ENCODE results near the gene C1QTNF9B.
"Not testable (repeated sequence)": the region's sequence is repeated elsewhere in the genome, so short reads cannot be mapped to it uniquely, and the experiment has no call there.

The C1QTNF9B gene

GRCh38 chr13:23897452-23897919 is at the start of gene C1QTNF9B:
TSS of gene C1QTNF9B (minus strand) at chr13:23897502.
- not testable (repeated sequence) for FAIRE-seq

DNA sequence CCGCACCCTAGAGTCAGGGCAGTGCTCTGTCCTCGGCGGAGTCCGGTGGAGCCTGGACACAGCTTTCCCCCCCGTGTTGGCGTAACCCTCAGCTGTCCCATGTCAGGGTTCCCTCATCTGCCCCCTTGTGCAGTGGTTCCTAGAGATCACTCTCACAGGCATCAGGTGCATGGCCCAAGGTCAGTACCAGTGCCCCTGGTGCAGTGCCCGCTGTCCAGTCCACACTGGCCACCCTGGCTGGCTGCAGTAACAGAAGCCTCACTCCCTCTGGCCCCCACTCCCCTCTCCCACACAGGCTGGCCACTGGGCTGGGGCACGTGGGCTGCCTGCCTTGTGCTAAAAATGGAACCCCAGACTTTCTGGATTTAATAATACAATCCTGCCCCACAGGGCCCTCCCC is 49.6 kb upstream of the C1QTNF9B start:
- FAIRE-seq, result no peak

DNA sequence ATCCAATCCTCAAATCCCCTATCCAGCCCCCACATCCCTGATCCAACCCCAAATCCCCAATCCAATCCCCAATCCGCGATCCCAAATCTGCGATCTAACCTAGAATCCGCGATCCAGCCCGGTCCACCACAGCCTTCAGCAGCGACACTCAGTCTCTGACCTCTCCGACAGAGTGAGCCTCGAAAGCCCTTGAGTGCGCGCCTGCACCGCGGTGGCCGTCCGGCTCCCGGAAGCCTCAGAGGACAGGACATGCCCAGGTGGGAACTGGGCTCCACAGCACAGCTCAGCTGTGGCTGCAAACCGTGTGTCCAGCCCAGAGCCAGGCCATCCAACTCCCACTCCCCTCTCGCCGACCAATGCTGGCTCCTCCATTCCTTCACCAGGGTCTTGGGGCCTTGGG is 48.8 kb upstream of the C1QTNF9B start:
- FAIRE-seq, result no peak

GRCh38 chr13:23945612-23946011 is 48.3 kb upstream of the C1QTNF9B start:
- FAIRE-seq, result no peak

- FAIRE-seq, result no peak
Observed at GRCh38 chr13:23941211-23941610, 43.9 kb upstream of the C1QTNF9B start.

DNA sequence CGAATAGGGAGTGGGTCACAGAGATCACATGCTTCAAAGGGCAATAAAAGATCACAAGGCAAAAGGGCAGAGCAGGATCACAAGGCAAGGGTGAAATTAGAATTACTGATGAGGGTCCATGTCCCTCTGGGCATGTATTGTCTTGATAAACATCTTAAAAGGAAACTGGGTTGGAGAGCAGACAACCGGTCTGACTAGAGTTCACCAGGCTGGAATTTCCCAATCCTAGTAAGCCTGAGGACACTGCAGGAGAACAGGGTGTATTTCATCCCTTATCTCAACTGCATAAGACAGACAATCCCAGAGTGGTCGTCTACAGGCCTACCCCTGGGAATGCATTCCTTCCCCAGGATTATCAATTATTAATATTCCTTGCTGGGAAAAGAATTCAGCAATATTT is 42.4 kb upstream of the C1QTNF9B start:
- FAIRE-seq, result not testable (repeated sequence)

DNA sequence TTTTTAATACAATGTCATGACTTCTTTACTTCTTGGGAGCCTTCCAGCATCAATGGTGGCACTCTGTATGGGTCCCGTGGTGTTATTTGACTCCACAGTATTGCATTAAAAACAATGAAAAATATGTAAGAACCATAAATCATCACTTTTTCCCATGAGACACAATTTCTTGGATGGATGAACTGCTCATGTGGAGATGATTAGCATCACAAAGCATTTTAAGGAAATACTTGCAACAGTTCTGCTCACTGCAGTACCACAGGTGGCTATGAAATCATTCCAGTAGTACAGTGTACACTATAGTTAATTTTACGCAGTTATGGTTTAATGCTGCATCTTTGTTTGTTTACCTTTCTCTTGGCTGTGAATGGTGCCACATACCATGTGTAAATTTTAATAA is 37.2 kb upstream of the C1QTNF9B start:
- no peak for FAIRE-seq

- FAIRE-seq, result no peak
Observed at GRCh38 chr13:23928985-23929384, 31.7 kb upstream of the C1QTNF9B start.

GRCh38 chr13:23923031-23923430 is 25.7 kb upstream of the C1QTNF9B start:
- FAIRE-seq, result no peak

GRCh38 chr13:23922005-23922932 is 25.0 kb upstream of the C1QTNF9B start:
- FAIRE-seq, result no peak

DNA sequence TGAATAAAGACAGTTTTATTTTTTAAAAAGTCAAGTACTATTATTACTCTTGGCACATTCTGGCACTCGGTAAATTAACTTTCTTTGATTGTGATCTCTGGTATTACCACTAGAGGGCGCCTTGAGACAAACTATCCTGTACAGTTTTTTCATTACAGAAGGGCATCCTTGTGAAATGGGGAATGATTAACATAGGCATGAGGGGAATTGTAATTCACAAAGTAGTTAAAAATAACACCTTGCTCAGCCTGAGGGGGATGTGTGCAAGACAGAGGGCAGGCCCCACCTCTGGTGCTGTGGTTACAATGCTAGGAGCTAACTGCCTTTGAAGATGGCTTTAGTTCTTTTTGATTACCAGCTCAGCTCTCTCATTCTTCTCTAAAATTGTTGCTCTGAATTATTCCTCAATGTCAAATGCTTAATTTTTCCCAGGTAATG is 24.2 kb upstream of the C1QTNF9B start:
- FAIRE-seq, result no peak

GRCh38 chr13:23919006-23919405 is 21.7 kb upstream of the C1QTNF9B start:
- FAIRE-seq, result no peak

DNA sequence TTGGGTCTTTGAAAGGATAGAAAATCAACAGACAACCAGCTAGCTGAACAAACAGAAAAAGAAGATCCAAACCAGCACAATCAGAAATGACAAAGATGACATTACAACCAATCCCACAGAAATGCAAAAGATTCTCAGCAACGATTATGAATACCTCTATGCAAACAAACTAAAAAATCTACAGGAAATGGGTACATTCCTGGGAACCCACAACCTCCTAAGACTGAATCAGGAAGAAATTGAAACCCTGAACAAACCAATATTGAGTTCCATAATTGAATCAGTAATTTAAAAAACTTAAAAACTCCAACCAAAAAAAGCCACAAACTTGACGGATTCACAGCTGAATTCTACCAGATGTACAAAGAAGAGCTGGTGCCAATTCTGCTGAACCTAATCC is 20.9 kb upstream of the C1QTNF9B start:
- no peak for FAIRE-seq

DNA sequence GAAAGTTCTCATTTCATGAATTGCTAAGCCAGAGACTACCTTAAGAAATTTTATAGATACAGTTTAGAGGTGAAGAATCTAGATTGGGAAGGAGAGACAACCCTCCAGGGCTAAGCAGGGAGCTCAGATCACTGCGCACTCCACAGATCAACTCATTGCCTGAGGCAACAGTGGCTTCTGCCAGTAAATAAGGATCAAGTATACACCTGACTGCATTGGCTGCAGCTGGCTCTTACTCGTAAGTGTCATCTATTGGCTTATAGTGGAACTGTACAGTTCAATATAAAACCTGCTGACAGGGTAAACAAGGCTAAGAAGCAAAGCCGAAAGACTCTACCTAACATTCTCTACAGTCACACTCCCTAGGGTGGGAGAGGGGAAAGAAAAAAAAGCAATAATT is 18.0 kb upstream of the C1QTNF9B start:
- FAIRE-seq, result no peak

GRCh38 chr13:23912469-23912868 is 15.2 kb upstream of the C1QTNF9B start:
- no peak for FAIRE-seq

- no peak for FAIRE-seq
Observed at GRCh38 chr13:23909606-23910005, 12.3 kb upstream of the C1QTNF9B start.

- FAIRE-seq, result no peak
Observed at GRCh38 chr13:23905766-23906165, 8.5 kb upstream of the C1QTNF9B start.

DNA sequence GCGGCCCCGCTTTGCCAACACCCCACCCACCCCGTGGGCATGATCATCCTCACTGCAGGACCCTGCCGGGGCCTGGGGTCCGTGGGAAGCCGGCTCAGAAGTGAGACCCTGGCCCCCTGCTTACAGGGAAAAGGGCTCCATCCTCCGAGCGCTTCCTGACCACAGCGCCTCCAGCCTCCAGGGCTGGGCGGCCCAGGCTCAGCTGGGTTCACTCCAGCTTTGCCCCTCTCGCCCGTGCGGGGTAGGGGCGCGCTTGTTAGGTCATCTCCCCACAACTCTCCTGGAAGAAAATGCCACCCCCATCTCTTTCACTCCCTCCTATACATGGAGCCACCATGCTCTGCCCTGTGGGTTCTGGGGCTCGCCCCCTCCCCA is 6.6 kb upstream of the C1QTNF9B start:
- no peak for FAIRE-seq

- FAIRE-seq, result no peak
Observed at GRCh38 chr13:23902975-23903905, 5.9 kb upstream of the C1QTNF9B start.

DNA sequence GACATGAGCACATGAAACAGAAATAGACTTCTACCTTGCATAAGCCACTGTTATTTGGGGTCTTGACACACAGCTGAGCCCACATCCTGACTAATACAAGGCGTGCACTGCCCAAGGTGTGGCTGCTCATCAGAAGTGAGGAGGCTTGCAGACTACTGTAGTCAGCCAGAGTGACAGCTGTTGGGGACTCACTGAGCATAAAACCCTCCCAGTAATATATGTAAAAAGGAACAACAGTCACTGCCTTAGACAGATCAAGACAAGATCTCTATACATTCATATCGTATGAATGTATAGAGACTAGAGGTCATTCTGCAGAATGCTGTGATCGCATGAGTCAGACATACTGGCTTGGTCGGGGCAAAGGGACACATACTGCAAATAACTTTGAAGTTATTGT is 4.1 kb upstream of the C1QTNF9B start:
- no peak for FAIRE-seq

DNA sequence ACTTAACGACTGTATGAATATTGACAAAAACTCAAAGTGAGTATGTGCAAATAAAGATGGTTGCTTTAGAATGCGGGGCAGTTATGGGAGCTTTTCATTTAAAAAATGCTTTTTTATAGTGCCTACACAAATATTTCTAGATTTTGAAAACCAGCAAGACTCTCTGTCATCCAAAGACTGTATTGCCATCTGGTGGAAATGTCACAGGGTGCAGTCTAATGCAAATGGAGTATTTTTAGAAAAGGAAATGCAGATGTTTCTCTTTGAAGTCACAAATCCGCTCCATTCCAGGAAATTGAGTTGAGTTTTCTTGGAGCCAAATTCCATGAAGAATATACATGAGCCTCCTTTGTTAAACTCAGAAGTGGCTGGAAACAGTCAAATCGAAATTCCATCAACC is 2.3 kb upstream of the C1QTNF9B start:
- FAIRE-seq, result no peak

DNA sequence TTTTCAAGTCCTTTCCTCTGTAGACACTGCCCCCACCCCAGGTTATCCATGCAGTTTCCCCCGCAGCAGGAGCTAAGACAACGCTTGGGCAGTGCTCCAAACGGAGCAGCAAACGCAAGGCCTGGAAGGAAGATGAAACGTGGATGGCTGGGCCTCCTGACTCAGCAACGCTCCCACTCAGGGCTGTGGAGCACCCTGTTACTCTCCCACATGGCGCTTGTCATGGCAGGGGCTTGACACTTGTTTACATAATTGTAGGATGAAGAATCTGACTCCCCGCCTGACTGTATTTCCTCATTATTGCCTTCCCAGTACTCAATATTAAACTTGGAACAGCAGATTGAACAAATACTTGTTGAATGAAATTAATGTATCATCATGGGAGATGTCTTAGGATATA is 799 bp upstream of the C1QTNF9B start:
- no peak for FAIRE-seq

DNA sequence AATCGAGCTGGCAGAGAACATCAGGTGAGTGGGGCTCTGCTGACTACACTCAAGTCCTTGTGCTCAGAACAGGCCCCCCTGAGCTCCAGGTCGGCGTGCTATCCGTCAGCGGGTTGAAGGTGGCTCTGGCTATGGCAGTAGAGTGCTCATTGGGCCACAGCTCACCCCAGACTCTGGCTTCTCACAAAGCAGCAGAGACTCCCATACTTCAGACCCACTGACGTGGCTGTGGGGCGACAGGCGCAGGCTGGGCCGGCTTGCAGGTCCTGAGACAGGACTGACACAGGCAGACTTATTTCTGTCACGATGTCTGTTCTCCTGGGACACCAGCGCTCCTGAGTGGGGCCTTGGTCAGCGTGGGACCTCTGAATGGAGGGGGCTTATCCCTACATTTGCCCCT is 2.6 kb downstream of the C1QTNF9B start:
- FAIRE-seq, result not testable (repeated sequence)

All from colon (tissue), 2 donors.